NCI-H1048 (cell line): Measurements from ENCODE around the gene COMMD1.
"Not testable (repeated sequence)": the region's sequence is repeated elsewhere in the genome, so short reads cannot be mapped to it uniquely, and the experiment has no call there.

Source experiments
- DNase-seq: peaks from one replicate; lab custom pipeline; 2025; lab: John Stamatoyannopoulos, UW

Gene COMMD1

DNA sequence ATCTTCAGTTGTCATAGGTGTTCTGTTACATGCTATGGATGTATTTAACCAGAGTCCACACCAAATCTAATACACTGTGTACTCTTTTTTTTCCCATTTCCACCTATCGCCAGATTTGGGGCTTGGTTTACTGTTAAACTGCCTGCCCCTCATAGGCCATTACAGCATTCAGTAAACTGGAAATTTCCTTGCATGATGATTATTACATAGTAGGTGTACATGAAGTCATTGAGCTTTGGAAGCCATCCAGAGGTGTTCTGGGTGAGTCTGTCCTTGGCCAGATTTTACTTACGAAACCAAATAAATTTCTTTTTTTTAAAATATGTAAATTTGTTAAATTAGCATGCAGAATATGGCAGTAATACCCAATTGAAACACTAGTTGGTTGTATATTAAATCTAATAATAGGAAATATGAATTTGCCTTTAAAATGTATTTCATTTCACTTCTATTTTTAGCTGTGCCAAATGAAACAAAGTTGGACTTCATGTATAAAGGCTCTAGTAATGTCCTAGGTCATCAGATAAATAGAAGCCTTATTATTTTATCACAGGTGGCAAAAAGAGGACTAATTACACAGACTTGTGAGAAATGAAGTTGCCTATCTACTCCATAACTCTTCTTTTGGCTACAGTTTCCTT is 60.7 kb downstream of the COMMD1 start:
- DNase-seq = no peak

DNA sequence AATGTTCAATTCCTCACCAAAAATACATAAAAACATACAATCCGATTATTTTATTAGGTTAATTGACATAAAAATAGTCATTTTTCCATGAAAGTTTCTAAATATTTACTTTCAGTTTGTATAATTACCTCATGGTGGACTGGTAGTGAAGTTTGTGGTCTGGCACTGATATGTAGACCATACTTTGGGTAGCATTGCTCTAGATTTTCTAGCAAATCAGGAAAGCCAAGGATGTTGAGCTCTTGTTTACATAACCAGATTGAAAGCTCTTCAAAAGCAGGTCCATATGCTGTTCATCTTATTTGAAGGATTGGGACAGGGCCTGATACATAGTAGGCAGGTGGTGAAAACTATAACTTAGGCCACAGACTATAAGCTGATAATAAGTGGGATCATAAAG is 61.8 kb downstream of the COMMD1 start:
- no peak for DNase-seq

DNA sequence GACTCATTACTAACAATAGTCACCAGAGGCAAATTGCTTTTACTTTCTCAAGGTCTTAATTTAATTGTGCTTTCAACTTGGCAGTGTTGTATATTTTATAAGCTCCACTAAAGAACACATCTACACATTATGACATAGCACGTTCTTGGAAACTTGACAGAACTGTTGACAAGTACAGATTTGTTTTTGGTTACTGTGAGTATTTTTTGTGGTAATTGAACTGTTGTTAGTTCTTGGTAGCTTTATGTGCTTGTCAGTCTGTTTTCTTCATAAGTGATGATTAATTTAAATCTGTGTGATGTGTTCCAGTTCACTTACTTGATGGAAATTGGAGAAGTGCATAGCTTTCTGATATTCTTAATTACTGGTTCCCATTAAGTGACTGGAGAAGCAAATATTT is 63.9 kb downstream of the COMMD1 start:
- DNase-seq = no peak

DNA sequence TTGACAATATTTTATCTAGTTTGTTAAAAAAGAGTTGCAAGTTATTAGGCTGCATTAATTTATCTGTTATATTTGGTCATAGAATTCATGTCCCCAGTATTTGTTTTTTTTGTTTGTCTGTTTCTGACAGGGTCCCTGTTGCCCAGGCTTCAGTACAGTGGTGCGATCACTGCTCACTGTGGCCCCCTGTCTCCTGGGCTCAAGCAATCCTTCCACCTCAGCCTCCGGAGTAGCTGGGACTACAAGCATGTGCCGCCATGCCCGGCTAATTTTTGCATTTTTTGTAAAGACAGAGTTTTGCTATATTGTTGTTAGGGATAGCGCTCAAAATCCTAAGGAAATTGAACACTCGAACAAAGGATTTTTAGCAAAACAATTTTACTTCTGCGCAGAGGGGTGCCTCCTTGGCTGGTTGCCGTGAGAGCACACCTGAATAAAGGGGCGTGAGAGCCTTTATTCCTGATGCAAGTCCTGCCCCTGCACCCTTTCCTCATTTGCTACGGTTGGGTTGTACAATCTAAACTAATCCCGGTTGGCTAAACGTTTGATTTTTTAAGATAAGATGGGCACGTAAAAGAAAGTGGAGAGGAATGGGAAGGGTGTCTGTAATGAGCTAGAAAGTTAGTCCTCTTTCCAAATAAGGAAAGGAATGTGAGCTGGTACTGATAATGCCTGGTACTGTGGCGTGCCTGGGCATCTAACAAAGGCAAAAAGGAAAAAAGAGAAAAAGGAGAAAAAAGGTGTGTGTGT is 65.5 kb downstream of the COMMD1 start:
- DNase-seq = no peak

DNA sequence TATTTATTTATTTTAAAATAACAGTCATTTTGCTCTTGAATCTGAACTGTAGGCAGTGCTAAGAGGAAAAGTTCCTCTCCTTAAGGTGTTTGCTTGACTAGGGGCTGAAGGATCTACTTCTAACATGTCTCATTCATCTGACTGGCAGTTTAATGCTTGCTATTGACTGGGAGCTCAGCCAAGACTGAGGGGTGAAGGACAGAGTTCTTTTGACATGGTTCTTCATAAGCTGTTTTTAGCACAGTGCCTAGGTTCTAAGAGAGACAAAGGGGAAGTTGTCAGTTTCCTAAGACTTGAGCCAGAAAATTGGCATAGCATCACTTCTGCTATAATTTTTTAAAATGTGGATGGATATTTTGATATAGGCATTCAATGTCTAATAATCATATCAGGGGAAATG is 73.0 kb downstream of the COMMD1 start:
- DNase-seq = no peak

DNA sequence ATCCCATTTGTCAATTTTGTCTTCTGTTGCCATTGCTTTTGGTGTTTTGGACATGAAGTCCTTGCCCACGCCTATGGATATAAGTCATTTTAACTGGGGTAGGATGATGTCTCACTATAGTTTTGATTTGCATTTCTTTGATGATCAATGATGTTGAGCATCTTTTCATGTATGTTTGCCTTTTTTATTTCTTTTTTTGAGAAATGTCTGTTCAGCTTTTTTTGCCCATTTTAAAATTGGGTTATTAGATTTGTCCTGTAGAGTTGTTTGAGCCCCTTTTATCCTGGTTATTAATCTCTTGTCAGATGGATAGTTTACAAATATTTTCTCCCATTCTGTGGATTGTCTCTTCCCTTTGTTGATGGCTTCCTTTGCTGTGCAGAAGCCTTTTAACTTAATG is 75.3 kb downstream of the COMMD1 start:
- no peak for DNase-seq

DNA sequence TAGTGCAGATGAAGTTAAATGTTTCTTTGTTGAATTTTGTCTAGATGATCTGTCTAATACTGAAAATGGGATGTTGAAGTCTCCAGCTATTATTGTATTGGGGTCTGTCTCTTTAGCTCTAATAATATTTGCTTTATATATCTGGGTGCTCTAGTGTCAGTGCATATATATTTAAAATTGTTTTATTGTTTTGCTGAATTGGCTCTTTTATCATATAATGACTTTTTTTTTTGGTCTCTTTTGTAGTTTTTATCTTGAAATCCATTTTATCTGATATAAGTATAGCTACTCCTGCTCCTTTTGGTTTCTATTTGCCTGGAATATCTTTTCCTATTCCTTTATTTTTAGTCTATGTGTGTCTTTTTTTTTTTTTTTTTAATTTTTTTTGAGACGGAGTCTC is 79.2 kb downstream of the COMMD1 start:
- no peak for DNase-seq

DNA sequence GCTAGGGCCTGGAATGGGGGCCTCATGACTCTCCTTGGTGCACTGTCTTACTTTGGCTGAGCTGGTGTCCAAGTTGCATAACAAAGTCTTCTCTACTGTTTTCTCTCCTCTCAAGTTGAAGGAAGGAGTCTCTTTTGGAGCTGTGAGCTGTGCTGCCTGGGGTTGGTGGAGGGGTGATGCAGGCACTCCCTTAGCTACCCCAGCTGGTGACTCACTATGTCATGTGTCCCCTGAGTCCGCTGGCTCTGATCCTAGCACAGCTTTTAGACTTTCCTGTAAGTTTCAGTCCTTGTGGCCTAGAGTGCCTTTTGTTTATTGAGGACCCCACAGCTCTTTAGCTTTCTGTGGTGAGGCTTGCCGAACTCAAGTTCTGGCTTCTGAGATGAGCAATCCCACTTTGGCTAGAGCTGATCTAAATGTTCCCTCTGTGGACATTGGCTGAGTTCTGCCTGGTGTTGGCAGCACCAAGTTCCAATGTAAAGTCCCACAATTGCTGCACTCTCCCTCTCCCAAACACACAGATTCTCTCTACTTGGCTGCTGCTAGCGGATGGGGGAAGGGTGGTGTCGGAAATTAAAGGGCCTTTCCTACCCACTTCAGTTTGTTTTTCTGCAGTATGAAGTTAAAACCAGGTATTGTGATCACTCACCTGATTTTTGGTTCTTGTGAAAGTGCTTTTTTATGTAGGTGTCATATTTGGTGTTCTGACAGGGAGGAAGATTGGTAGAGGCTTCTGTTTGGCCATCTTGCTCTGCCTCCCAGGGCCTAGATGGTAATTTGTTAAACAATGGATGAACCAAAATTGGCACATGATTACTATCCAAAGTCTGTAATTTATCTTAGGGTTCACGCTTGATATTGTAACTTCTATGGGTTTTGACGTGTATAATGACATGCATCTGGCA is 83.2 kb downstream of the COMMD1 start:
- DNase-seq = no peak

DNA sequence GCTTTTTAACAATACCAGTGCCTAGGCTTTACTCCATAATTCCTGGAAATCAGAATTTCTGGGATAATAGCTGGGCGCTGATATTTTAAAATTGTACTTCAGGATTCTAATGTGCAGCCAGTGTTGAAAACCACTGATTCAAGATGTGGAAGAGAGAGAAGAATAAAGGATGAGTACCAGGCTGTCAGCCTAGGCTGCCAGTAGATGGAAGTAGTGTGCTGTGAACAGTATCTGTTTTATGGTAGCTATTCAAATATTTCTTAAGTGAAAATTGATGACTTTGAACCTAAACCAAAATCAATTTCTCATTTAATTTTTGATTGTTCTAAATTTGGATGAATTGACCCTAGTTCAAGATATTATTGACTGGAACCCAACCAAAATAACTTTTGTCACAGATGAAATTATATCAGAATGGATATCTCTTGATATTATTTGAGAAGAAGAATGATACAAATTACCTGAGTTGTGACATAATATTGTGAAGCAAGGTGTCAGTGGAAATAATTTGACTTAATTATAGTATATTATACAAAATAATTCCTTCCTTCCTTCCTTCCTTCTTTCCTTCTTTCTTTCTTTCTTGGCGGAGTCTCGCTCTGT is 88.0 kb downstream of the COMMD1 start:
- DNase-seq = no peak

DNA sequence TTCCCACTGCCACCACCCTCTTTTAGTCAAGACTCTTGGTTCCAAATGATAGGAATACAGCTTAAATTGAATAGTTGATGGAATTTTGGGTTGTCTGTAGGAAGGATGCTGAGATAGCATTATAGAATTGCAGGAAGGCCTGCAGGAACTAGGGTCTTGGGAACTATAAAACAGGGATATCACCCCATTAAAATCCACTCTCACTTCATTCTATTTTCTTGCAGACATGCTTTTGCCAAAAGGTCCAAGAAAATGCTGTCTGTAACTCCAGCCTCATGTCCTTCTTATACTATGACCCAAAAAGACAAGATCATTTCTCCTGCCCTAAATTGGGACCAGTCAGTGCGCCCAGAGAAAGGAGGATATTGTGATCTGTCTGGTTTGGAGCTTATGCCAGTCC is 89.1 kb downstream of the COMMD1 start:
- DNase-seq = no peak

DNA sequence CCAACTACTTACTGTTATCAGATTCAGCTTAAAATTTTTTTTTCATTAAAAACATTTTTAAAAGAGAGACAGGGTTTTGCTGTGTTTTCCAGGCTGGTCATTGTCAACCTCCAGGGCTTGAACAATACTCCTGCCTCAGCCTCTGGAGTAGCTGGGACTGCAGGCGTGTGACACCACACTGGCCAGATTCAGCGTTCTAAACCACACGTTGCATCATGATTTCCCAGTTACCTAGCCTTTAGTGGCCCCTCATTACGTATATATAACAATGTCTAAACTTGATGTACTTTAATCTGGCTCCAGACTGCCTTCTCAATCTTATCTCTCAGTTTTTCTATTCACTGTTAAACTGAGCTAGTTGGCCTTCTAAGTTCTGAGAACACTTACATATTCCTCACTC is 89.6 kb downstream of the COMMD1 start:
- DNase-seq = no peak

DNA sequence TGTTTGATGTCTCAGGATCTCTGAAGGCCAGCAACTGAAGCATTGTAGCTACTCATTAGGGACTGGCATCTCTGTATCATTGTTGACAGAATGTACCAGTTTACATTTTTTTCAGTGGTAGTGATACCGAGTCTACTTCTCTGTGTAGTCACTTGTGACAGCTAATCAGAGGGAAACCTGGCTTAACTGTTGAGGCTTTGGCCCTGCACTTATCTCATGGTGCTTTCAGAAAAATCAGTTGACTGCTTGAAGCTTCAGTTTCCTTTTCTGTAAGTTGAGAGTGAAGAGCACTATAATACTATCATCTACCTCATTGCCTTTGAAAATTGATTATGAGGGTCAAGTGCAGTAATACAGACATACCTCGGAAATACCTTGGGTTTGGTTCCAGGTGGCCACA is 90.0 kb downstream of the COMMD1 start:
- DNase-seq = no peak

DNA sequence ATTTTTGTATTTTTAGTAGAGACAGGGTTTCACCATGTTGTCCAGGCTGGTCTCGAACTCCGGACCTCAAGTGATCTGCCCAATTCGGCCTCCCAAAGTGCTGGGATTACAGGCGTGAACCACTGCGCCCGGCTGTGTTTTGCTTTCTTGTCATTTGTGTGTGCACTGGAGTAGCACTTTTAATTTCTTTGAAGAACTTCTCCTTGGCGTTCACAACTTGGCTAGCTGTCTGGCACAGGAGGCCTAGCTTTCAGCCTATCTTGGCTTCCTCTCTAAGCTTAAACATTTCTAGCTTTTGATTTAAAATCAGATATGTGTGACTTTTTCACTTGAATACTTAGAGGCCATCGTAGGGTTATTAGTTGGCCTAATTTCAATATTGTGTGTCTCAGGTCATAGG is 93.0 kb downstream of the COMMD1 start:
- DNase-seq = no peak

DNA sequence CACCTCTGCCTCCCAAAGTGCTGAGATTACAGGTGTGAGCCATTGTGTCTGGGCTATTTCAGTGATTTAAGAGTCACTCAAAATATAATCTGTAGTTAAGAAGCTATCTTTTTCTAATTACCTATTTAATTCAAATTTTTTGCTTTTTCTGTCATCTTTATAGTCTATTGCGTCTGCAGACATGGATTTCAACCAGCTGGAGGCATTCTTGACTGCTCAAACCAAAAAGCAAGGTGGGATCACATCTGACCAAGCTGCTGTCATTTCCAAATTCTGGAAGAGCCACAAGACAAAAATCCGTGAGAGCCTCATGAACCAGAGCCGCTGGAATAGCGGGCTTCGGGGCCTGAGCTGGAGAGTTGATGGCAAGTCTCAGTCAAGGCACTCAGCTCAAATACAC is 95.1 kb downstream of the COMMD1 start:
- DNase-seq = no peak

DNA sequence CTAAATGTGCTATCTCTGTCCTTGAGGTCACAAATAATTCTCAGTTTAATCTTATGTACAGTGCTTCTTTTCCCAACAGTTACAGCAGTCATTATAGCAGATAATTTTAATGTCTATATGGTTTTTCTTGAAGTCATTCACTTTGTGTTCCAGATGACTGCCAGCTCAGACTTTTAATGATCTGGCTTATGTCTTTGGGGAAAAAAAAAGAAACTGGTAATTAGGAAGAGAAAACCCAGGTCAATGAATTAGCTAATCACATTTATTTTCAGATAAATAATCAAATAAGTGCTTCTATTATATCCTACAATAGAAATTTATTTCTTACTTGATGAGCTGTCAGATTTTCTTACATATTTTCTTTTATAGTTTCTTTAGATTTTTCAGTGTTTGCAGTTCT is 96.0 kb downstream of the COMMD1 start:
- DNase-seq = no peak

DNA sequence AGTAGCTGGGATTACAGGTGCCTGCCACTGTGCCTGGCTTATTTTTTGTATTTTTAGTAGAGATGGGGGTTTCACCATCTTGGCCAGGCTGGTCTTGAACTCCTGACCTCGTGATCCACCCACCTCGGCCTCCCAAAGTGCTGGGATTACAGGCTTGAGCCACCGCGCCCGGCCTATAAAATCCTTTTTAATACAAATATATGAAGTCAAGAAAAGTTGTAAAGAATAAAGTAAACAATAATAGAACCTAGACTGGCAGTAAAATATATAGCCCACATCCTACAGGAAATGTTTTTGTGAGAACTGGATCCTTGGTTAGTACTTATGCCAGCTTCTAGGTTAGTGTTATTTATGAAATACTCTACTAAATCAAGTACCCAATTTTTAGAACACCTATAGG is 99.0 kb downstream of the COMMD1 start:
- DNase-seq = not testable (repeated sequence)

DNA sequence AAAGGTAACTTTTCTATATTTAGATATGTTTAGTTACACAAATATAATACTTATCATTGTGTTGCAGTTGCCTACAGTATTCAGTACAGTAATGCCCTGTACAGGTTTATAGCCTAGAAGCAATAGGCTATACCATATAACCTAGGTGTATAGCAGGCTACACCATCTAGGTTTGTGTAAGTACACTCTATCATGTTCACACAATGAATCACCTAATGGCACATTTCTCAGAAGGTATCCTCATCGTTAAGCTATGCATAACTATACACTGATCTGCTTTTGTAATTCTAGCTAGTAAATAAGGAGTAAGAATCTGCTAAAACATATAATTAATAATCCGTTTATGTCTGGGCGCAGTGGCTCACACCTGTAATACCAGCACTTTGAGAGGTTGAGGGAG is 102.1 kb downstream of the COMMD1 start:
- DNase-seq = no peak

DNA sequence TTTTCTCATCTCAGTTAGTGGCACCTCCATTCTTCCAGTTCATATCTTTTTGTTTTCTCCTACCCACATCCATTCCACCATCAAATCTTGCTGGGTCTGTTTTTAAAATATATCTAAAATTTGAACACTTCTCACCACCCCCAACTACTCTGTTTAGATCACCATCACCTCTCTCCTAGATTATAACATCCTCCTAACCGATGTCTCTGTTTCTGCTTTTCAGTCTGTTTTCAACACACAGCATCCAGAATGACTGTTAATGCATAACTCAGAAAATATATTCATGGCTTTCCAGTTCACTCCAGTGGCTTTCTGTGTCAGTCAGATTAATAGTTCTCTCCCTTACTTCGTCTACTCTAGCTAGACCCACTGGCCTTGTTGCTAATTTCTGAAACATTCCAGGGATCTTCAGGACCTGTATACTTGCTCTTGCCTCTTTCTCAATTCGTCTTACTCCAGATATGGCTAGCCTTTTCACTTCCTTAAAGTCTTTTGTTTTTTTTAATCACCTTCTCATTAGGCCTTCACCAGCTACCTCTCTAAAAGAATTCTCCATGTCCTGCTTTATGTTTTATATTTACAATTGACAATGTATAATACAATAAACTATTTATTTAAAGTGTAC is 105.3 kb downstream of the COMMD1 start:
- no peak for DNase-seq

DNA sequence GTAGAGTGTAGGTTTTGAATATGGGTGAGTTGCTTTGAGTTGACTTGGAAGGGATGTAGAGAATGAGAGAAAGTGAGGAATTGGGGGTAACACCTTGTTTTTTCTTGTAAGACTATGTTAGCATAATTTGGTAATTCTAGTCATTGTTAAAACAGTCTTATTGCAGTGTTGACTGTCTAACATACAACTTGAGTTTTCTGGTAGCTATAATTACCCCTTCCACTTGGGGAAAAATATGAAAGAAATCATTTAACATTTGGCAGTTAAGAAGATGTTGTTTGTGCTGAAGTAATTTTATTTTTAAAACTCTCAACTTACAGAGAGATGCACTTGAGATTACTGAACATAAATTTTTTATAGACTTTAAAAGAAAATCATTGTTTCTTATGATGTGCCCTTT is 108.2 kb downstream of the COMMD1 start:
- no peak for DNase-seq

DNA sequence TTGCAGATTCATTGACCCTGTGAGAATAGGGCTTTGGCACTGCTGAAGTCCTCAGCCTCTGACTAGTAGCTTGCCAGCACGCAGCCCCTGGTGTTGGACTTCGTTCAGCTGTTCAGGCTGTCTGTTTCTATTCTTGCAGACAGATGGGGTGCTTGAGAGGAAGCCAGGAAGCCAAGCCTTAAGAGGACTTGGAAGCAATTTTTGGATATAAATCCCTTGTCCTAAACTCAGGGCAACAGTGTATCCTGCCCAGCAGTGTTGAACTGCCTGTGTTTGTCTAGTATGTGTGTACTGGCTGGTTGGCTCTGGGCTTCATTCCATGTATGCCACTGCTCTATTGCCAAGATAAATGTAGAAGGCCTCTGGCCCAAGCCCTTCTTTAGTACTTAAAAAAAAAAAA is 108.6 kb downstream of the COMMD1 start:
- DNase-seq = no peak

DNA sequence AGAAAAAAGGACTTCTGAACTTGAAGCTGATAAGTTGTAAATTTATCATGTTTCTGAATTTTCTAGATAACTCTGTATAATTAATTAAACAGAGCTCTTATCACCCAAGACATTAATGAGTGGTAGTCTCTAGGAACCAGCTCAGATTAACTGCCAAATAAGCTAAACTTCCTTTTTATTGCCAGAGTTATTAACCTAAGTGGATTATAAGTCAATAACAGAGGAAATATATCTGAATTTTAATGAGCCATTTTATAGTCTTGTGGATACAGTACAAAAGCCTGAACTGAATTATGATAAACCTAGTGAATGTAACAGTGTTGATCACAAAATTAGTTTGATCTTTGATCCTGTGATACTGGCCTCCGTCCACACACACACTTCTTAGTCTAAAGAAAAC is 111.5 kb downstream of the COMMD1 start:
- no peak for DNase-seq

DNA sequence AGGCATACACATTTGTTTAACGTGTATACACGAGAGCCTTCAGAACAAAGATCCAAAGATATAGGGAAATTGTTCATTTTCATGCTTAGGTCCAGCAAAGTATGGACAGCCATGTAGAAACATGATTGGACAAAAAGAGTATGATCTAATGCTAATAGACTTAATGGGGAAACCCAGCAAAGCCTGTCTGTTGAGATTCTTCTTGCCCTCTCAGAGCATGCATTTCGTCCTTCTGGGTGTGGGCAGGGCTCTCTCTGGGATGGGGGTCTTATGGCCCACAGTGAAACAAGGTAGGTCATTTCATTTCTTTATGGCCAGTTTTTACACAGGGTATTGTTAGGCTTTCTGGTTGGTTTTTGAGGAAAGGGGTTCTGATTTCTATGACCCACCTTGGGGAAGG is 124.4 kb downstream of the COMMD1 start:
- DNase-seq = no peak
